Spleen (tissue), 7 donors: ENCODE results near the gene PPP1R13B.

Experiments used
- CTCF ChIP-seq, 11 experiments: fragments of 200-600 bp in 7 of 11; fragments of 450-650 bp in 4 of 11; sonication (generic) in 4 of 11; IDR thresholded peaks in 8 of 11; conservative IDR thresholded peaks in 3 of 11; 1 replicate in 7 of 11; 2 replicates in 4 of 11; pipeline versions ENCODE4 v1.4.0 to v1.8.0; 2016 to 2021; ENCODE audit warnings: antibody characterized with exemption in 11 of 11, inconsistent platforms in 4 of 11, mild to moderate bottlenecking in 1 of 11
- POLR2A ChIP-seq, 3 donors: fragments of 450-650 bp; IDR thresholded peaks; one replicate each; pipeline ENCODE4 v1.5.1; 2017; ENCODE audit warnings: antibody characterized with exemption in 3 of 3, mild to moderate bottlenecking in 1 of 3
- donor health status: DM: no; HTN: no; CAD: no; lungs with moderate emphysema.
- donor health status: DM: no; HTN: no; CAD: no.
- donor health status: DM: no; HTN: no; CAD: no.

GRCh38 chr14:103890821-103891666, 43.7 kb upstream of the PPP1R13B start:
- no peak for TF ChIP-seq CTCF (IDR thresholded peaks at IDR 0.05 in 8 of 11, conservative IDR thresholded peaks at IDR 0.05 in 3 of 11)
- TF ChIP-seq POLR2A (IDR thresholded peaks at IDR 0.05), result no peak
